Endothelial cell of umbilical vein (primary cell): ENCODE data around the gene TTC23L.

Source experiments
- CTCF ChIP-seq, 2 donors: IDR thresholded peaks; 1 replicate in 1 of 2; 2 replicates in 1 of 2; pipeline ENCODE4 v1.5.1; 2011; ENCODE audit warnings: low read length in 2 of 2, mild to moderate bottlenecking in 2 of 2, moderate library complexity in 2 of 2, control low read depth in 1 of 2, inconsistent platforms in 1 of 2, low read depth in 1 of 2; ENCODE audit not compliant: insufficient read depth in 1 of 2; ENCODE audit errors: extremely low read depth in 1 of 2
- EZH2 ChIP-seq: IDR thresholded peaks from 2 replicates; pipeline ENCODE4 v1.6.1; 2012; ENCODE audit warnings: borderline replicate concordance, low read depth, mild to moderate bottlenecking, moderate library complexity, low read length, inconsistent platforms; ENCODE audit not compliant: severe bottlenecking
- POLR2A ChIP-seq: IDR thresholded peaks from 2 replicates; pipeline ENCODE4 v1.6.1; 2012; ENCODE audit warnings: low read depth, mild to moderate bottlenecking, control low read depth, low read length
- POLR2AphosphoS5 ChIP-seq: IDR thresholded peaks from 2 replicates; pipeline ENCODE4 v1.6.1; 2012; ENCODE audit warnings: low read depth, mild to moderate bottlenecking, control low read depth, low read length, moderate library complexity; ENCODE audit not compliant: insufficient read depth

DNA sequence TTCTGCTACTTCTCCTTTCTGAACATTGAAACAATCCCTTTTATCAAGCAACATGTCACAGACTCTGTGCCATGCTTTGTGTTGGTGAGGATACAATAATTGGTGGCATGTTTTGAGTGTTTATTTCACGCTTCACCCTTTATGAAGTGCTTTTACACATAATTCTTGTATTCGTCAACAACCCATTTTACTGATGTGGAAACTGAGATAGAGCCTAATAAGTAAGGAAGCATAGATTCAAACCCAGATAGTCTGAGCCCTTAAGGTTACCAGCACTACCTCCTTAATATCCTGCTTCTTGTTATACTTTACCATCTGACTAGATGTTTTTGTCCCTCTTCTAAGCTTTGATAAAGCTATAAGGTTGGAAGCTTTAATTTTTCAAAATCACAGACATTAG lies 49.3 kb upstream of the TTC23L start:
- no peak for TF ChIP-seq POLR2AphosphoS5
- no peak for TF ChIP-seq CTCF (IDR thresholded peaks at IDR 0.05; ENCODE audit: extremely low read depth in 1 of 2, insufficient read depth in 1 of 2, low read depth in 1 of 2, low read length in 2 of 2)
- TF ChIP-seq POLR2A, result no peak
- TF ChIP-seq EZH2, result no peak
